H1 (cell line): ENCODE data around the gene ARR3. TPM values are rescaled to one million over a fixed set of nuclear protein-coding genes. Genes with fewer than 3 reads are reported as not detected.

Experiments used
- CTCF ChIA-PET: fragments of 300-600 bp; sonication (Branson Sonifier 250); formaldehyde crosslinking; loops from one replicate; lab custom pipeline; 2021; ENCODE audit not compliant: partially characterized antibody; lab: Charles Lee
- POLR2A ChIA-PET: fragments of 300-600 bp; sonication (Branson Sonifier 250); formaldehyde crosslinking; loops from one replicate; lab custom pipeline; 2021; ENCODE audit warnings: inconsistent platforms; ENCODE audit not compliant: partially characterized antibody; lab: Charles Lee
- DNase-seq, 2 experiments: peaks; one replicate each; pipeline versions ENCODE4 v3.0.0 to v3.0.0-alpha.2; 2010 to 2022; ENCODE audit warnings: low spot score in 2 of 2, low read depth in 1 of 2, mixed read lengths in 1 of 2
- FAIRE-seq: peaks from 2 replicates; lab custom pipeline; 2011; peaks lifted over from hg19 to GRCh38; lab: Jason Lieb, UNC
- H2AFZ ChIP-seq: 2 replicates; pipeline ENCODE4 v1.8.1; 2012; ENCODE audit warnings: low read length, inconsistent platforms
- H2AK5ac ChIP-seq: 2 replicates; pipeline ENCODE4 v1.6.1; 2013; ENCODE audit warnings: low read depth, low read length
- H2BK120ac ChIP-seq: replicated peaks from 2 replicates; pipeline ENCODE3; 2013; ENCODE audit warnings: low read depth, low read length, inconsistent platforms
- H2BK12ac ChIP-seq: 2 replicates; pipeline ENCODE4 v1.6.1; 2013; ENCODE audit warnings: low read depth, low read length
- H2BK15ac ChIP-seq: 2 replicates; pipeline ENCODE4 v1.6.1; 2013; ENCODE audit warnings: low read length
- H2BK20ac ChIP-seq: 2 replicates; pipeline ENCODE4 v1.6.1; 2013; ENCODE audit warnings: low read length
- H2BK5ac ChIP-seq: 2 replicates; pipeline ENCODE4 v1.6.1; 2013; ENCODE audit warnings: low read depth, low read length
- H3K14ac ChIP-seq: 2 replicates; pipeline ENCODE4 v1.6.1; 2013; ENCODE audit warnings: inconsistent platforms; ENCODE audit not compliant: insufficient read length
- H3K18ac ChIP-seq: 2 replicates; pipeline ENCODE4 v1.6.1; 2013; ENCODE audit warnings: low read length; ENCODE audit errors: extremely low read depth
- H3K23ac ChIP-seq: 2 replicates; pipeline ENCODE4 v1.6.1; 2013; ENCODE audit warnings: inconsistent platforms; ENCODE audit not compliant: insufficient read length
- H3K23me2 ChIP-seq: 2 replicates; pipeline ENCODE4 v1.6.1; 2013; ENCODE audit warnings: low read depth, low read length
- H3K27ac ChIP-seq: 2 replicates; pipeline ENCODE4 v1.6.1; 2011; ENCODE audit warnings: low read depth, low read length, inconsistent platforms
- H3K27me3 ChIP-seq, 4 experiments: replicated peaks in 1 of 4; 1 replicate in 1 of 4; 2 replicates in 3 of 4; pipeline versions ENCODE4 v1.6.1 to v1.8.1; 2011 to 2013; ENCODE audit warnings: low read length in 3 of 4, mild to moderate bottlenecking in 3 of 4, inconsistent platforms in 2 of 4, mixed read lengths in 2 of 4, moderate library complexity in 1 of 4; ENCODE audit not compliant: control insufficient read depth in 3 of 4, insufficient read depth in 3 of 4; ENCODE audit errors: extremely low read depth in 1 of 4
- H3K36me3 ChIP-seq, 4 experiments: 2 replicates each; pipeline versions ENCODE4 v1.6.1 to v1.8.1; 2011 to 2013; ENCODE audit warnings: mild to moderate bottlenecking in 4 of 4, low read length in 3 of 4, moderate library complexity in 2 of 4, control low read depth in 1 of 4, inconsistent platforms in 1 of 4; ENCODE audit not compliant: insufficient read depth in 4 of 4, control insufficient read depth in 2 of 4
- H3K4ac ChIP-seq: replicated peaks from 2 replicates; pipeline ENCODE3; 2013; ENCODE audit warnings: low read length, low read depth, mixed read lengths, inconsistent platforms; ENCODE audit not compliant: insufficient read length
- H3K4me1 ChIP-seq, 4 experiments: replicated peaks in 1 of 4; 1 replicate in 1 of 4; 2 replicates in 3 of 4; pipeline versions ENCODE4 v1.6.1 to v1.8.1; 2011 to 2013; ENCODE audit warnings: low read length in 3 of 4, inconsistent platforms in 2 of 4, mixed read lengths in 1 of 4; ENCODE audit not compliant: insufficient read depth in 4 of 4, control insufficient read depth in 3 of 4
- H3K4me2 ChIP-seq, 2 experiments: 2 replicates each; pipeline versions ENCODE4 v1.6.1 to v1.8.1; 2011 to 2013; ENCODE audit warnings: low read depth in 2 of 2, low read length in 2 of 2, control low read depth in 1 of 2, inconsistent platforms in 1 of 2, mild to moderate bottlenecking in 1 of 2; ENCODE audit not compliant: insufficient read depth in 1 of 2
- H3K4me3 ChIP-seq, 4 experiments: fragments of 200-600, 300-600 bp in 1 of 4; sonication (generic), shearing (Covaris generic), sonication (Bioruptor Twin) in 1 of 4; 2 replicates each; pipeline versions ENCODE4 v1.5.1 to v1.8.1; 2011 to 2016; ENCODE audit warnings: low read length in 4 of 4, low read depth in 3 of 4, control low read depth in 2 of 4, inconsistent platforms in 2 of 4, mild to moderate bottlenecking in 2 of 4, mixed read lengths in 1 of 4, moderate library complexity in 1 of 4; ENCODE audit not compliant: insufficient read depth in 2 of 4; ENCODE audit errors: extremely low read depth in 1 of 4
- H3K56ac ChIP-seq: replicated peaks from 2 replicates; pipeline ENCODE3; 2013; ENCODE audit warnings: low read depth, mild to moderate bottlenecking, mixed read lengths, low read length, inconsistent platforms; ENCODE audit not compliant: insufficient read length
- H3K79me1 ChIP-seq: 2 replicates; pipeline ENCODE4 v1.6.1; 2013; ENCODE audit warnings: low read depth, low read length, control low read depth
- H3K79me2 ChIP-seq, 2 experiments: 2 replicates each; pipeline versions ENCODE4 v1.6.1 to v1.8.1; 2012 to 2013; ENCODE audit warnings: low read length in 2 of 2, mild to moderate bottlenecking in 2 of 2, inconsistent platforms in 1 of 2; ENCODE audit not compliant: insufficient read depth in 2 of 2, control insufficient read depth in 1 of 2
- H3K9ac ChIP-seq, 4 experiments: replicated peaks in 1 of 4; 1 replicate in 1 of 4; 2 replicates in 3 of 4; pipeline versions ENCODE4 v1.6.1 to v1.8.1; 2011 to 2013; ENCODE audit warnings: low read depth in 3 of 4, low read length in 3 of 4, control low read depth in 2 of 4, mild to moderate bottlenecking in 2 of 4, moderate library complexity in 2 of 4, inconsistent platforms in 1 of 4; ENCODE audit errors: extremely low read depth in 1 of 4
- H3K9me3 ChIP-seq, 2 experiments: 2 replicates each; pipeline versions ENCODE4 v1.6.1 to v1.8.1; 2012 to 2013; ENCODE audit warnings: mild to moderate bottlenecking in 2 of 2, moderate library complexity in 2 of 2, control low read depth in 1 of 2, inconsistent platforms in 1 of 2, low read depth in 1 of 2, low read length in 1 of 2, mixed read lengths in 1 of 2; ENCODE audit not compliant: insufficient read depth in 2 of 2
- H4K20me1 ChIP-seq, 2 experiments: replicated peaks in 1 of 2; 2 replicates each; pipeline versions ENCODE3 to v1.8.1; 2011 to 2013; ENCODE audit warnings: inconsistent platforms in 2 of 2, low read length in 2 of 2, mild to moderate bottlenecking in 1 of 2; ENCODE audit not compliant: insufficient read depth in 2 of 2, control insufficient read depth in 1 of 2
- H4K5ac ChIP-seq: 2 replicates; pipeline ENCODE4 v1.6.1; 2013; ENCODE audit warnings: low read length, low read depth, mixed read lengths, inconsistent platforms; ENCODE audit not compliant: insufficient read length
- H4K8ac ChIP-seq: 2 replicates; pipeline ENCODE4 v1.8.0; 2013; ENCODE audit warnings: mild to moderate bottlenecking, moderate library complexity, low read length, inconsistent platforms; ENCODE audit not compliant: insufficient read depth; ENCODE audit errors: extremely low read depth
- H4K91ac ChIP-seq: replicated peaks from 2 replicates; pipeline ENCODE3; 2013; ENCODE audit warnings: low read length, mixed read lengths, inconsistent platforms; ENCODE audit not compliant: insufficient read length
- BCL11A ChIP-seq, 2 experiments: IDR thresholded peaks; one replicate each; pipeline ENCODE4 v1.6.1; 2011; ENCODE audit warnings: low read depth in 2 of 2, low read length in 2 of 2, mild to moderate bottlenecking in 2 of 2
- CBX5 ChIP-seq: fragments of 300-800, 300-1000 bp; sonication (generic); IDR thresholded peaks from 2 replicates; pipeline ENCODE4 v1.7.1; 2016; ENCODE audit warnings: antibody characterized with exemption, low read length, low read depth
- CHD1 ChIP-seq: IDR thresholded peaks from 2 replicates; pipeline ENCODE4 v1.6.1; 2012; ENCODE audit warnings: low read depth, low read length, improper control_type of control experiment
- CREB1 ChIP-seq: IDR thresholded peaks from 2 replicates; pipeline ENCODE4 v1.6.1; 2012; ENCODE audit warnings: inconsistent platforms
- EP300 ChIP-seq, 2 experiments: IDR thresholded peaks; 1 replicate in 1 of 2; 2 replicates in 1 of 2; pipeline ENCODE4 v1.6.1; 2011 to 2012; ENCODE audit warnings: low read depth in 2 of 2, low read length in 2 of 2, mild to moderate bottlenecking in 2 of 2, borderline replicate concordance in 1 of 2, inconsistent platforms in 1 of 2, moderate library complexity in 1 of 2
- MAX ChIP-seq: IDR thresholded peaks from 2 replicates; pipeline ENCODE4 v1.6.1; 2012; ENCODE audit warnings: inconsistent platforms
- RAD21 ChIP-seq, 2 experiments: IDR thresholded peaks in 1 of 2; conservative IDR thresholded peaks in 1 of 2; 2 replicates each; pipeline ENCODE4 v1.6.1; 2011; ENCODE audit warnings: low read depth in 2 of 2, low read length in 2 of 2, improper control_type of control experiment in 1 of 2, inconsistent platforms in 1 of 2, mild to moderate bottlenecking in 1 of 2, moderate library complexity in 1 of 2
- RBBP5 ChIP-seq: IDR thresholded peaks from 2 replicates; pipeline ENCODE4 v1.7.1; 2012; ENCODE audit warnings: low read depth, mild to moderate bottlenecking, inconsistent platforms, low read length, moderate library complexity, borderline replicate concordance
- SIRT6 ChIP-seq: IDR thresholded peaks from one replicate; pipeline ENCODE4 v1.7.1; 2012; ENCODE audit warnings: low read length, inconsistent platforms
- SIX5 ChIP-seq: IDR thresholded peaks from 2 replicates; pipeline ENCODE4 v1.6.1; 2011; ENCODE audit warnings: mild to moderate bottlenecking, low read depth, low read length
- SP4 ChIP-seq: IDR thresholded peaks from 2 replicates; pipeline ENCODE4 v1.6.1; 2012; ENCODE audit warnings: low read length, inconsistent platforms
- TAF1 ChIP-seq: IDR thresholded peaks from 2 replicates; pipeline ENCODE4 v1.6.1; 2011; ENCODE audit warnings: mild to moderate bottlenecking, low read depth, low read length
- TBP ChIP-seq: IDR thresholded peaks from 2 replicates; pipeline ENCODE4 v1.6.1; 2011; ENCODE audit warnings: low read depth, low read length, improper control_type of control experiment
- WGBS, 2 experiments: shearing (Covaris generic) in 1 of 2; methylation state at CpG; one replicate each; pipeline versions ENCODE4 v1.1.6 to v1.1.7; 2013 to 2015; ENCODE audit warnings: low lambda C conversion rate in 2 of 2, mixed read lengths in 2 of 2, inconsistent platforms in 1 of 2, low coverage in 1 of 2, missing lambda C conversion rate in 1 of 2; ENCODE audit not compliant: insufficient replicate concordance in 2 of 2, insufficient coverage in 1 of 2, insufficient read length in 1 of 2; ENCODE audit errors: extremely low coverage in 1 of 2, missing lambda C conversion rate in 1 of 2; 5-methylcytosine and 5-hydroxymethylcytosine counted together
- polyA plus RNA-seq, 7 experiments: library from polyadenylated mRNA; depleted of rRNA in 3 of 7; stranded (reverse) in 5 of 7; unstranded in 2 of 7; fragments of >200 nt in 5 of 7; fragments of 200-250 nt in 2 of 7; gene quantifications; 1 replicate in 5 of 7; 2 replicates in 1 of 7; 4 replicates in 1 of 7; pipeline versions ENCODE4 v1.2.1 to v1.2.3, GENCODE V29; 2011 to 2013; ENCODE audit warnings: missing spikeins in 2 of 7, mixed read lengths in 2 of 7
- total RNA-seq: library from RNA; stranded (reverse); fragmentation: NEBNext Ultra II Directional; extraction: Animal tissue kit (Norgen Biotek cat#: 25700); gene quantifications from 2 replicates; pipeline ENCODE4 v1.2.1, GENCODE V29; 2021

ARR3 gene
- total and polyA plus RNA-seq, 2 of the 8 experiments (the other 6 are each of a cell fraction or from before 2014, with no cell fraction given): not detected

GRCh38 chrX:70260104-70260503 lies 8.0 kb upstream of the ARR3 start, which contains the start of gene P2RY4:
Gene P2RY4, minus strand, starts transcription at chrX:70260204. Its CDS starts 580 bp downstream, at chrX:70259624.
- Histone ChIP-seq H3K14ac (no peak within 1 kb of the TSS), H3K23ac (no peak within 1 kb of the TSS), H4K5ac (no peak within 1 kb of the TSS), H3K4me3 (no peak within 1 kb of the TSS), H2BK120ac (no peak within 1 kb of the TSS), H4K91ac (no peak within 1 kb of the TSS), H3K9me3 (no peaks in the 10 kb centered on the region), H3K27ac (no peak within 1 kb of the TSS), H3K4me2 (no peak within 1 kb of the TSS), H3K27me3 (no peaks in the 10 kb centered on the region), H2BK15ac (no peak within 1 kb of the TSS), H4K8ac (no peak within 1 kb of the TSS), H2AK5ac (no peak within 1 kb of the TSS), H3K36me3 (no peaks in the 10 kb centered on the region), H3K18ac (no peak within 1 kb of the TSS), H2BK5ac (no peak within 1 kb of the TSS), H3K4me1 (peaks cover 0 to 2% (median 0%) of the 10 kb centered on the region in 4 experiments; a peak in 1 of 7 replicates), H3K56ac (no peak within 1 kb of the TSS), H3K23me2 (no peaks in the 10 kb centered on the region), H4K20me1 (no peaks in the 10 kb centered on the region), H3K4ac (no peak within 1 kb of the TSS), H3K9ac (no peak within 1 kb of the TSS), H3K79me2 (no peaks in the 10 kb centered on the region), H2BK20ac (no peak within 1 kb of the TSS), H3K79me1 (no peaks in the 10 kb centered on the region), H2AFZ (no peak within 1 kb of the TSS), H2BK12ac (no peak within 1 kb of the TSS)
- FAIRE-seq: no peak
- 86% methylated on average over 3 of the region's 4 CpGs; no CpG with 5 or more reads in 1 of the 2 experiments for WGBS, 2 experiments
- DNase-seq: no peak
- TF ChIP-seq EP300 (IDR thresholded peaks at IDR 0.05; ENCODE audit: borderline replicate concordance in 1 of 2, low read depth in 2 of 2, low read length in 2 of 2) (no peak), RBBP5 (no peak), SP4 (no peak), TAF1 (no peak), RAD21 (IDR thresholded peaks at IDR 0.05 in 1 of 2, conservative IDR thresholded peaks at IDR 0.05 in 1 of 2; ENCODE audit: low read depth in 2 of 2, low read length in 2 of 2) (no peak), MAX (no peak), TBP (no peak), SIRT6 (no peak), BCL11A (IDR thresholded peaks at IDR 0.05; ENCODE audit: low read depth in 2 of 2, low read length in 2 of 2) (no peak), CBX5 (no peak), CREB1 (no peak), SIX5 (no peak), CHD1 (no peak)
- CTCF ChIA-PET: no interaction called here
- POLR2A ChIA-PET: no interaction called here
